Endothelial cell of umbilical vein (primary cell): ENCODE data around the gene KIF6. TPM values are rescaled to one million over a fixed set of nuclear protein-coding genes. Genes with fewer than 3 reads are reported as not detected.

Source experiments
- BruUV-seq: library from RNA; stranded (reverse); fragments of 400-500 nt; replicated peaks from 2 replicates; lab custom pipeline; 2021; lab: Mats Ljungman, UMichigan
- CTCF ChIA-PET: fragments of 300-600, 350-600 bp; sonication (Branson Sonifier 250); formaldehyde crosslinking; loops from one replicate; lab custom pipeline; 2021; ENCODE audit warnings: antibody characterized with exemption, inconsistent platforms; lab: Charles Lee
- POLR2A ChIA-PET: fragments of 300-600, 350-600 bp; sonication (Branson Sonifier 250); formaldehyde crosslinking; loops from one replicate; lab custom pipeline; 2021; ENCODE audit warnings: antibody characterized with exemption, inconsistent platforms; lab: Charles Lee
- DNase-seq: peaks from one replicate; pipeline ENCODE4 v3.0.0-alpha.2; 2011; ENCODE audit warnings: low read depth, low spot score
- FAIRE-seq: peaks from 2 replicates; lab custom pipeline; 2011; peaks lifted over from hg19 to GRCh38; lab: Jason Lieb, UNC
- H2AFZ ChIP-seq: 2 replicates; pipeline ENCODE4 v1.6.0; 2012; ENCODE audit warnings: low read depth, low read length, control low read depth, inconsistent platforms
- H3K27ac ChIP-seq: 2 replicates; pipeline ENCODE4 v1.5.1; 2011; ENCODE audit warnings: low read depth, mild to moderate bottlenecking, control low read depth, low read length, moderate library complexity; ENCODE audit not compliant: insufficient read depth
- H3K27me3 ChIP-seq, 2 experiments: 2 replicates each; pipeline versions ENCODE4 v1.6.0 to v1.6.1; 2011; ENCODE audit warnings: low read length in 2 of 2, mixed read lengths in 1 of 2; ENCODE audit not compliant: control insufficient read depth in 2 of 2, insufficient read depth in 2 of 2
- H3K36me3 ChIP-seq, 2 experiments: 2 replicates in 1 of 2; 3 replicates in 1 of 2; pipeline ENCODE4 v1.5.1; 2011; ENCODE audit warnings: low read length in 2 of 2, mild to moderate bottlenecking in 1 of 2, moderate library complexity in 1 of 2; ENCODE audit not compliant: control insufficient read depth in 2 of 2, insufficient read depth in 2 of 2; ENCODE audit errors: extremely low read depth in 1 of 2
- H3K4me1 ChIP-seq: 3 replicates; pipeline ENCODE4 v1.5.1; 2011; ENCODE audit warnings: mild to moderate bottlenecking, low read length; ENCODE audit not compliant: control insufficient read depth, insufficient read depth; ENCODE audit errors: extremely low read depth
- H3K4me2 ChIP-seq: 2 replicates; pipeline ENCODE4 v1.6.1; 2011; ENCODE audit warnings: low read length, control low read depth, mixed read lengths; ENCODE audit not compliant: insufficient read depth
- H3K4me3 ChIP-seq, 3 experiments: fragments of 200-600 bp in 1 of 3; sonication (generic), shearing (Covaris generic) in 1 of 3; replicated peaks in 1 of 3; 2 replicates each; pipeline ENCODE4 v1.5.1; 2011 to 2016; ENCODE audit warnings: control low read depth in 3 of 3, low read length in 3 of 3, mild to moderate bottlenecking in 2 of 3, inconsistent platforms in 1 of 3, low read depth in 1 of 3, moderate library complexity in 1 of 3; ENCODE audit not compliant: insufficient read depth in 1 of 3
- H3K79me2 ChIP-seq: 2 replicates; pipeline ENCODE4 v1.6.0; 2012; ENCODE audit warnings: low read length, inconsistent platforms; ENCODE audit not compliant: control insufficient read depth, insufficient read depth
- H3K9ac ChIP-seq: replicated peaks from 2 replicates; pipeline ENCODE3; 2011; ENCODE audit warnings: low read length, control low read depth; ENCODE audit not compliant: insufficient read depth; ENCODE audit errors: extremely low read depth
- H3K9me1 ChIP-seq: replicated peaks from 3 replicates; pipeline ENCODE4 v1.6.0; 2011; ENCODE audit warnings: mild to moderate bottlenecking, low read length; ENCODE audit not compliant: control insufficient read depth, insufficient read depth; ENCODE audit errors: extremely low read depth
- H3K9me3 ChIP-seq: replicated peaks from 2 replicates; pipeline ENCODE4 v1.5.1; 2012; ENCODE audit warnings: low read length, inconsistent platforms; ENCODE audit not compliant: control insufficient read depth, insufficient read depth
- H4K20me1 ChIP-seq: replicated peaks from 2 replicates; pipeline ENCODE3; 2011; ENCODE audit warnings: mild to moderate bottlenecking, low read length; ENCODE audit not compliant: control insufficient read depth, insufficient read depth; ENCODE audit errors: extremely low read depth
- EZH2 ChIP-seq: IDR thresholded peaks from 2 replicates; pipeline ENCODE4 v1.6.1; 2012; ENCODE audit warnings: borderline replicate concordance, low read depth, mild to moderate bottlenecking, moderate library complexity, low read length, inconsistent platforms; ENCODE audit not compliant: severe bottlenecking
- FOS ChIP-seq: IDR thresholded peaks from 2 replicates; pipeline ENCODE4 v1.6.1; 2011; ENCODE audit warnings: mild to moderate bottlenecking, low read length, moderate library complexity, borderline replicate concordance; ENCODE audit not compliant: insufficient read depth
- GATA2 ChIP-seq: IDR thresholded peaks from 2 replicates; pipeline ENCODE4 v1.7.0; 2011; ENCODE audit warnings: low read depth, mild to moderate bottlenecking, moderate library complexity, mixed read lengths, low read length; ENCODE audit not compliant: insufficient read length, insufficient read depth
- JUN ChIP-seq: IDR thresholded peaks from 2 replicates; pipeline ENCODE4 v1.6.1; 2011; ENCODE audit warnings: borderline replicate concordance, low read depth; ENCODE audit not compliant: insufficient read length, insufficient read depth
- MYC ChIP-seq: IDR thresholded peaks from one replicate; pipeline ENCODE4 v1.6.1; 2011; ENCODE audit warnings: mild to moderate bottlenecking, low read depth, low read length
- POLR2A ChIP-seq: IDR thresholded peaks from 2 replicates; pipeline ENCODE4 v1.6.1; 2012; ENCODE audit warnings: low read depth, mild to moderate bottlenecking, control low read depth, low read length
- POLR2AphosphoS5 ChIP-seq: IDR thresholded peaks from 2 replicates; pipeline ENCODE4 v1.6.1; 2012; ENCODE audit warnings: low read depth, mild to moderate bottlenecking, control low read depth, low read length, moderate library complexity; ENCODE audit not compliant: insufficient read depth
- dilution Hi-C: fragments of 300-500 bp; cut with MboI; formaldehyde crosslinking; loops from one replicate; pipeline ENCODE4 v1.15.0; 2019; ENCODE audit warnings: low sequenced_read_pairs; ENCODE audit not compliant: extremely low pct_ligation_motif_present
- intact Hi-C: fragments of 100-400 bp; cut with micrococcal nuclease; formaldehyde crosslinking; loops from one replicate; pipeline ENCODE4 v1.10.0; 2022
- polyA plus RNA-seq, 4 experiments: library from polyadenylated mRNA; depleted of rRNA in 3 of 4; stranded (reverse) in 3 of 4; unstranded in 1 of 4; fragments of >200 nt; gene quantifications; 2 replicates each; pipeline versions ENCODE4 v1.2.1 to v1.2.3, GENCODE V29; 2011 to 2012; ENCODE audit warnings: missing spikeins in 1 of 4
- total RNA-seq: library from RNA; stranded (reverse); gene quantifications from 2 replicates; pipeline ENCODE4 v1.2.3, GENCODE V29; 2021
- TF ChIP-seq, protein P1 (sequence below): IDR thresholded peaks from 2 replicates; pipeline ENCODE4 v1.6.1; 2011; ENCODE audit not compliant: insufficient read depth, insufficient read length
- TF ChIP-seq, protein P2 (sequence below), 2 donors: IDR thresholded peaks; 1 replicate in 1 of 2; 2 replicates in 1 of 2; pipeline ENCODE4 v1.5.1; 2011; ENCODE audit warnings: low read length in 2 of 2, mild to moderate bottlenecking in 2 of 2, moderate library complexity in 2 of 2, control low read depth in 1 of 2, inconsistent platforms in 1 of 2, low read depth in 1 of 2; ENCODE audit not compliant: insufficient read depth in 1 of 2; ENCODE audit errors: extremely low read depth in 1 of 2

The KIF6 gene
- total and polyA plus RNA-seq, 2 donors (not counting 3 experiments of a cell fraction or from before 2014, with no cell fraction given), result not detected

DNA sequence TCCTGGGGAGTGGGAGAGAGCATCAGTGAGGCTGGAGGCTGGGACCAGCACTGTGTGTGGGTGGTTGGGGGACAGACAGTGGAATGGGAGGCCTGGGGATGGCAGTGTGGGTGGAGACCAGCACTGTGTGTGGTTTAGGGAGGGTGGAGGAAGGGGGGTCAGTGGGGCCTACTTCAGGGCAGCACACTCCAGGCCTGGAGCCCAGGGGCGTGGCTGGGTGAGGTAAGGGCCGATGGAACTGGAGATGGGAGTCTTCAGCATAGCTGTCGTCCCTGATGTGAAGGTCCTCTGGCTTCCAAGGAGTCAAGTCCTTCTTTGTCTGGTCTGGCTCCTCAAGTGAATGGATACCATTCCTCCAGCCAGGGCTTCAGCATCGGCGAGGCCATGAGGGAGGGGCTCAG, 429.6 kb downstream of the KIF6 start:
- TF ChIP-seq MYC (no peak), JUN (no peak), EZH2 (no peak), POLR2A (no peak), FOS (no peak), GATA2 (no peak), POLR2AphosphoS5 (no peak)
- TF ChIP-seq, protein P1, sequence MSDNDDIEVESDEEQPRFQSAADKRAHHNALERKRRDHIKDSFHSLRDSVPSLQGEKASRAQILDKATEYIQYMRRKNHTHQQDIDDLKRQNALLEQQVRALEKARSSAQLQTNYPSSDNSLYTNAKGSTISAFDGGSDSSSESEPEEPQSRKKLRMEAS, result no peak
- TF ChIP-seq, protein P2, sequence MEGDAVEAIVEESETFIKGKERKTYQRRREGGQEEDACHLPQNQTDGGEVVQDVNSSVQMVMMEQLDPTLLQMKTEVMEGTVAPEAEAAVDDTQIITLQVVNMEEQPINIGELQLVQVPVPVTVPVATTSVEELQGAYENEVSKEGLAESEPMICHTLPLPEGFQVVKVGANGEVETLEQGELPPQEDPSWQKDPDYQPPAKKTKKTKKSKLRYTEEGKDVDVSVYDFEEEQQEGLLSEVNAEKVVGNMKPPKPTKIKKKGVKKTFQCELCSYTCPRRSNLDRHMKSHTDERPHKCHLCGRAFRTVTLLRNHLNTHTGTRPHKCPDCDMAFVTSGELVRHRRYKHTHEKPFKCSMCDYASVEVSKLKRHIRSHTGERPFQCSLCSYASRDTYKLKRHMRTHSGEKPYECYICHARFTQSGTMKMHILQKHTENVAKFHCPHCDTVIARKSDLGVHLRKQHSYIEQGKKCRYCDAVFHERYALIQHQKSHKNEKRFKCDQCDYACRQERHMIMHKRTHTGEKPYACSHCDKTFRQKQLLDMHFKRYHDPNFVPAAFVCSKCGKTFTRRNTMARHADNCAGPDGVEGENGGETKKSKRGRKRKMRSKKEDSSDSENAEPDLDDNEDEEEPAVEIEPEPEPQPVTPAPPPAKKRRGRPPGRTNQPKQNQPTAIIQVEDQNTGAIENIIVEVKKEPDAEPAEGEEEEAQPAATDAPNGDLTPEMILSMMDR (IDR thresholded peaks at IDR 0.05; ENCODE audit: extremely low read depth in 1 of 2, insufficient read depth in 1 of 2, low read depth in 1 of 2, low read length in 2 of 2), result no peak
- FAIRE-seq, result no peak
- intact Hi-C loops, result no loop called here
- H3K9me3 ChIP-seq, result no peaks in the 10 kb centered on the region
- ChIA-PET POLR2A (no interaction called here), CTCF (no interaction called here)
- no peaks in the 10 kb centered on the region for H4K20me1 ChIP-seq
- BruUV-seq, result no TSS peak
- no peaks in the 10 kb centered on the region for H3K9me1 ChIP-seq
- H3K4me3 ChIP-seq, result no peak overlapping the region
- no peaks in the 10 kb centered on the region for H3K36me3 ChIP-seq
- DNase-seq, result no peak
- no peaks in the 10 kb centered on the region for H3K79me2 ChIP-seq
- no peak overlapping the region for H3K27ac ChIP-seq
- no peak overlapping the region for H3K9ac ChIP-seq
- H2AFZ ChIP-seq, result no peak overlapping the region
- no peaks in the 10 kb centered on the region for H3K4me1 ChIP-seq
- H3K27me3 ChIP-seq, result no peaks in the 10 kb centered on the region
- H3K4me2 ChIP-seq, result no peak overlapping the region
- dilution Hi-C loops, result no loop called here
